ENCODE data around the gene HOXC6.

The HOXC6 gene

DNA sequence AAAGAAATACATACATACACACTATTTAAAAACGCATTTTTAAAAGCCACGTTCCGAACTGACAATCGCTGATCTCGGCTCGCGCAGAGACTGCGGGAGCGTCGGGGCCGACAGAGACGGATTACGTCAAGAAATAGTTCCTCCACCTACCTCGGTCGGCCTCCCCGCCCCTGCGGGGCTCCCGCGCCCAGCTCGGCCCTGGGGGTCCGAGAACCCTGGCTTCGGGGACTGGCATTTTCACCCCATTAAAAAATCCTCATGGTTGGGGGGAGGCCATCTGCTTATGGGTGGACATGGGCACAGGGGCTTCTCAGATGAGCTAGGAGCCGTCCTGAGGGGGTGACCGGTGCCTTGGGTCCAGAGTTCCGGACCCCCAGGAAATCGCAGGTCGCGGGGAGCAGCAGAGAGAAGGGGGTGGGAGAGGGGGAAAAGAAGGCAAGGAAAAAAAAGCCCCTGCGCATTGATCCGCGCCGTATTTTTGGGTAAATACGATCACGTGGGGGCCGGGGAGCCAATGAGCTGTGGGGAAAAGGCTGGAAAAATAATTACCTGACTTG, 28.6 kb upstream of the HOXC6 start:
- in situ Hi-C loops (cut with HindIII; ENCODE audit: low pct_ligation_motif_present, low pct_unique_long_range_greater_than_20kb, low sequenced_read_pairs) = no loop called here
- peak; percentile 89 for DNase-seq

DNA sequence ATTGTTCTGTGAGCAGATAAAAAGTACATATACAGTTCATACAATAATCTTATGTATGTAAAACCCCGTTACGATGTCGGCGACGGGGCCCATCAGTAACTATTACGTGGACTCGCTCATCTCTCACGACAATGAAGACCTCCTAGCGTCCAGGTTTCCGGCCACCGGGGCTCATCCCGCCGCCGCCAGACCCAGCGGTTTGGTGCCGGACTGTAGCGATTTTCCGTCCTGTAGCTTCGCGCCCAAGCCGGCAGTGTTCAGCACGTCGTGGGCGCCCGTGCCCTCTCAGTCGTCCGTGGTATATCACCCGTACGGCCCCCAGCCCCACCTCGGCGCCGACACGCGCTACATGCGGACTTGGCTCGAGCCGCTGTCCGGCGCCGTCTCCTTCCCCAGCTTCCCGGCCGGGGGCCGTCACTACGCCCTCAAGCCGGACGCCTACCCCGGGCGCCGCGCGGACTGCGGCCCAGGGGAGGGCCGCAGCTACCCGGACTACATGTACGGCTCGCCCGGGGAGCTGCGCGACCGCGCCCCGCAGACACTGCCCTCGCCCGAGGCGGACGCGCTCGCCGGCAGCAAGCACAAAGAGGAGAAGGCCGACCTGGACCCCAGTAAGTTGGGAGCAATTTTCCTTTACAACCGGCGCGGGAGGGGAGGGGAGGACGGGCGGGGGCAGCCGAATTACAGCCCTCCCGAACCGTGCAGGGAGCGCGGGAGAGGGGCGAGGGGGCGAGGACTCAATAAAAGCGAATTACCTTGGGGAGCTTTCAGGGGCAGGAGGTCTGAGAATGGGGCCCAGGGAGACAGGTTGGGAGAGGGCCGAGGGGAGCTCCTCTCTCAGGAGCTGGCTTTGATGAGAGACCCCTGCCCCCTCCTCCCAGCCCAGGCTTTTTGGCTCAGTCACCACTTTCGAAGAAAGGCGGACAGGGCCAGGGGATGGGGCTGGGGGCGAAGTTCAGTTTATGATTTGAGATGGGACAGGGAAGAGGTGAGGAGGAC, 27.8 kb upstream of the HOXC6 start, which contains the start of gene HOXC9:
HOXC9 (plus strand) TSS at position 46 of the 999 bp plus-strand sequence; CDS start at position 74, 28 bp downstream.
- in situ Hi-C loops (cut with HindIII; ENCODE audit: low pct_ligation_motif_present, low pct_unique_long_range_greater_than_20kb, low sequenced_read_pairs) = no loop called here
- peak; percentile 51 for DNase-seq

DNA sequence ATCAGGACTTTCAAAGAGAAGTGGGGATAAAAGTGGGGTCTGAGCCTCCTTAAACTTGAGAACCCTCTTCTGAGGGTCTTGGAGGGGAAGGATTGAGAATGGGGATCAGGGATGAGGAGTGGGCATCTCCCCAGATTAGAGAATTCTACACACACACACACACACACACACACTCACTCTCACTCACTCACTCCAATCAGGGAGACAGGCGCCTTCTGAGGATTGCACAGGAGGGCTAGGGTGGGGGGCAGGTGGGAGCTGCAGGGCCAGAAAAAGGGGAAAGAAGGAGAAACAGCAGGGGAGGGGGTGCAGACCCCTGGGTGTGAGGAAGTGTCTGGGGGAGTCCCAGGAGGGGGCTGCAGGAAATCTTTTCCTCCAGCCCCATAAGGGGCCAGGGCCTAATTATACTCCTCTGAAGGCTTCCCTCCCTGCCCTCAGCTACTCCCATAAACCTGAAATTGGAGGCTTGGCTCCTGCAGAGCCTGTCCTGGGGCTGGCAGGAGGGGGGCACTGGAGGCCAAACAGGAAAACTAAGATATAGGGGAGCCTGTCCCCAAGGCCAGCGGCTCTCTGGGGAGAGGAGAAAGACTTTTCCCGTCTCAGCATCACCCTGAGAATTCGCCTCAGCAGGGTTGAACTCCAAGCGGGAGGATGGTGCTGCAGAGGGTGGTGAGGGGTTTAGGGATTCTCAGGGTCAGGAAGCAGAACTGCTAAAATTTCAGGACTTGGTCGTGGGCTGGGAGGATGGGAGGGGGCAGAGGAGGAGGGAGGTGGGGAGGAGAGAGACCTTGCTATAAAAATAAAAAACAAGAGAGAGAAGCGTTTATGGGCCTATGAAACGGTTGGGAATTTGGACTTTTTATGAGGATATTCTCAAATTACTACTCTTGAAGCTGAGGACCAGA, 26.7 kb upstream of the HOXC6 start:
- in situ Hi-C loops (cut with HindIII; ENCODE audit: low pct_ligation_motif_present, low pct_unique_long_range_greater_than_20kb, low sequenced_read_pairs) = no loop called here
- no peak for DNase-seq

DNA sequence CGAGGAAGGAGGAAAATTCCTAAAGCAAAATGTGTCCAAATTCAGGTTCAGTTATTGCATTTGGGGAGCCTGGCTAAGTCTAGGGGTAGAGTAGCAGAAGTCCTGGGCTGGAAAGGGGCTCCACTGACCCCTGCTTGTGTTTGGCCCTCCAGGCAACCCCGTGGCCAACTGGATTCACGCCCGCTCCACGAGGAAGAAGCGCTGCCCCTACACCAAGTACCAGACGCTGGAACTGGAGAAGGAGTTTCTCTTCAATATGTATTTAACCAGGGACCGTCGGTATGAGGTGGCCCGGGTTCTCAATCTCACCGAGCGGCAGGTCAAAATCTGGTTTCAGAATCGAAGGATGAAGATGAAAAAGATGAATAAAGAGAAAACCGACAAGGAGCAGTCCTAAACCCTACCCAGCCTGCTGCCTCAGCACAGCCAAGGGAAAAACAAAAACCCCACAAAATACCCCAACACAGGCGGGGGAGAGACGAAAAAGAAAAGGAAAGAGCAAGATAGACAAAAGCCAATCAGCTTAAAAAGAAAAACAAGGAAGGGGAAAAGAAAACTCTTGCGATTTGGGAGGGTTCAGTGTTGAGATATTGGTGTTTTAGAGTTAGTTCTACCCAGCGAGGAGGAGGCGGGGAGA, 25.8 kb upstream of the HOXC6 start:
- in situ Hi-C loops (cut with HindIII; ENCODE audit: low pct_ligation_motif_present, low pct_unique_long_range_greater_than_20kb, low sequenced_read_pairs) = no loop called here
- DNase-seq = no peak

DNA sequence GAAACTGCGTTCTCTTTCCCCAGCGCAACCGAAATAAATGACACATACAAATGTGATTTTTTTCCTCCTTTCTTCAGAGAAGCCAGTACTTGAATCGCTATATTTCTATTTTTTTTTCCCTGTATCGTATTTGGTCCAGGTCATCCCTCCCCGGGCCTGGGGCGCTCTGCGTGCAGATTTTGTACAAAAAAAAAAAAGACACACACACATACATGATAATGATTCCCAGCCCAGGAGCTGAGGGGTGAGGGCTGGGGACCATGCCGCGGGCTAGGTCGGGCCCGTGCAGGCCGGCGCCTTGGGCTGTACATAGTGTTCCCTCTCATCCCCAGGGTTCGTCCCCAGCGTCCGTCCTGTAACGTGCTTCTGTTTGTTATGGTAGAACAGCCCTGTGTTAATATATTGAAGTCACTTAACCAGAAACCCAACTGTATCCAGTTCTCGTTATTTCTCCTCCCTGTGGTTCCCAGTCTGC, 25.3 kb upstream of the HOXC6 start:
- in situ Hi-C loops (cut with HindIII; ENCODE audit: low pct_ligation_motif_present, low pct_unique_long_range_greater_than_20kb, low sequenced_read_pairs) = no loop called here
- no peak for DNase-seq

DNA sequence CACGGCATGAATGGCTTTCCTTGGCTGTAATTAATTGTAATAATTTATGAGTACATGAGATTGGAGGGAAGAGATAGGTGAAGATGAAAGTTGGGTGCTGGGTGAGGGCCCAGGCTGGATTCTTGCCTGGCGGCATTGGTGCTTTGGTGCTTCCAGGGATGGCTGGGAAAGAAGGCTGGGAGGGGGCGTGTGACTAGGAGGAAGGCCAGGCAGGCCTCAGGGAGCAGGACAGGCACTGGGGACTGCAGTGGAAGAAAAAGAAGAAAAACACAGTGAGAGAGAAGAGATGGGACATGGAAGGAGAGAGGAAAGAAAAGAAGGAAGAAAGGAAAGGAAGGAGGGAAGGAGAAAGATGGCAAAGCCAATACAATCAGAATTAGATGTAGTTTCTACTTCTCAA, 24.6 kb upstream of the HOXC6 start:
- no peak for DNase-seq
- in situ Hi-C loops (cut with HindIII; ENCODE audit: low pct_ligation_motif_present, low pct_unique_long_range_greater_than_20kb, low sequenced_read_pairs) = no loop called here

DNA sequence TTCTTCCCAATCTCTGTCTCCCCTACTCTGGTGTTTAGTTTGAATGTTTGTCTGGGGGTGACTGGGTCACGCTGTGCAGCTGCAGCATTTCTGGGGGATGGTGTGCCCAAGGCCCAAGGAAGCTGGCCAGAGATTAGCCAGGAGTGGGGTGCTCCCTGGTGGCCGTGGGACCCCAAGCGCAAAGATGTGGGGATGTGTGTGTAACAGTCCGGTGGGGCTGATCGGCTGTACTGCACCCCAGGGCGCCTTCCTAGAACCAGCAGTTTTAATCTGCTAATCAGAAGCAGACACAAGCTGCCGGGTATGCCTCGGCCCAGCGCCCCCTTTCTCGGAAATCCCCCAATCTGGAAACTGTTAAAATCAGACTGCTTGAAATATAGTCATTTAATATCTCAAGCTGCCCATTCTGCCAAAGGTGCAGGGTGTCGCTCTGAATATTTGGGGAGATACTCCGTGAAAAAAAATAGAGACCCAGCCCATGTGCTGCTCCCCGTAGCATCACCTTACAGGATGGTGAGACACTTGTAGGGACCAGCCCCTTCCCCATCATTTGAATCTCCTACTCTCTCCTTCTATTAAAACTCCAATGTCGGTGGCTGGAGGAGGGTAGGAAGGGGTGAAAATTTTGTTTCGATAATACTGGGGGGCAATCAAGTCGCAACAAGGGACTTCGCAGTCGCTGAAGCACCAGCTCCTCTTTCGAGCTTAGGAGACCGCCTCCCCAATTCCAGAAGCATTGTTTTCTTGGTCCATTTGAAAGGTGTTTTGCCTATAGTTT, 24.0 kb upstream of the HOXC6 start:
- in situ Hi-C loops (cut with HindIII; ENCODE audit: low pct_ligation_motif_present, low pct_unique_long_range_greater_than_20kb, low sequenced_read_pairs) = no loop called here
- peak; percentile 32 for DNase-seq

DNA sequence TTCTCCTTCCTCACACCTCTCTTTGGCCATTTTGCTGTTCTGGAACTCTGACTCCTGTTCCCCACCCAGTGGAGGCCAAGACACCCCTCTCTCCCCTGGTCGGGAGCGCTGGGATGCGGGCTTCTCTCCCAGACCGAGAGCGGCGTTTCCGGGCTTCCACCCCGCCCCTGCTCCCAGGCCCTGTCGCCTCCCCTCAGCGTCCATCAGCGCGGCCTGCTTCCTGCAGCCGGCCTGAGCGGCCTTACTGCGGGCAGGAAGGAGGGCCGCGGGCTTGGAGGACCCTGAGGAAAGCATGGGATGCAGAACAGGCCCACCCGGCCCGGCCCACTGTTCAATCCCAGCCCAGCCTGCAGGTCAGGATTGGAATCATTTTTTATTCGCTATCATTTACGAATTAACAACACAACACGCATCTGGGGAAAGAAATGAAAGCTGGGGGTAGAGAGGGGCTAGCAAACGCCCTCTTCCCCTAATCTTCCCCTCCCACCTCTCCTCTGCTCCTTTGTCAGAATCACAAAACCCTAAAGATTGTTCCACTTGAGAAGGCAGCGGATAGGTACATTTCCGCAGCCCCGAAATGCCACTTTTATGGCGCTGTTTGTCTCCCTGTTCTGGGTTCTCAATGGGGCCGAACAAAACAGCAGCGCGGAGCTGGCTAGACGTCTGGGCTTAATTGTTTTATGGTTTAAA, 23.3 kb upstream of the HOXC6 start:
- in situ Hi-C loops (cut with HindIII; ENCODE audit: low pct_ligation_motif_present, low pct_unique_long_range_greater_than_20kb, low sequenced_read_pairs) = no loop called here
- no peak for DNase-seq

DNA sequence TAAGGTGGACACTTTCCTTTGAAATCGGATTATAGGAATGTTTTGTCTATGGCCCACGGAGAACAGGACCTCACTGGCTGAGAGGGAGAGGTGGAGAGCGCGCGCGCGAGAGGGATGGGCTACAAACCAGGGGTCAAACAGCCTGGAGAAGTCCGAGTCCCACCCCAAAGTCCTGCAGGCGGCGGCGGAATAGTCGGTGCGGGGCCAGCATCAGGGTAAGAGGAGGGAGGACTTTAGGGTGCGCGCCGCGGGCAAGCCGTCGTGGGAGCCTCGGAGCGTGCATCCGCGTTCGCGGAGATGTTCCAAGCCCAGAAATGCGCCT, 22.7 kb upstream of the HOXC6 start:
- in situ Hi-C loops (cut with HindIII; ENCODE audit: low pct_ligation_motif_present, low pct_unique_long_range_greater_than_20kb, low sequenced_read_pairs) = no loop called here

DNA sequence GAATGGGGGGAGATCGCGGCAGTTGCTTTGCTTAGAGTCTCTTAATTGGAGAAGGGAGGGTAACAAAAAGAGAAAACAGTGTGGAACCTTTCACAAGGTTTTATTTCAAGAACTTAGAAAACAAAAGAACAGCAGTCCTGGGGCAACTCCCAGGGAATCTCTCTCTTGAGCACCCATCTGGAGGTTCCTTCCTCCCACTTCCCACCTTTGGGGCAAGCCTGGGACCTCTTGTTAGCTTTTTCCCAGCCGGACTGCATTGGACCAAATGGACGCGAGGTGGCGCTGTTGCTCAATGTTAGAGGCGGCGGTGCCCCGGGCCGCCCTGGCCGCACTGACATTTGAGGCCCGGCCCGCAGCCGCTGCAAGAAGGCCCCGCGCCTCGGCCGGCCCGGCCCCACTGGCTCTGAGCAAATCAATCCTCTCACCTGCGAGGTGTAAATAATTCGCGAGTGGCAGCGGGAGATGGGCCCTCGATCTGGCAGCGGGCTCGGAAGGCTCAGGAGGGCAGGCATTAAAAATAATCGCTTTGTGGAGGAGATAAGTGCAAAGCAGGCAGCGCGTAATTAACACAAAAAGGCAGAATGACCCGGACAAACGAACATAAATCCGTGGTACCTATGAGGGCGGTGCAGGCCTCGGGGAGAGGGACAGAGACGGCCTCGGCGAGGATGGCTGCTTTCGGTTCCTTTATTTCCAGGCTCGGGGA, 22.2 kb upstream of the HOXC6 start:
- DNase-seq = peak; percentile 89
- in situ Hi-C loops (cut with HindIII; ENCODE audit: low pct_ligation_motif_present, low pct_unique_long_range_greater_than_20kb, low sequenced_read_pairs) = no loop called here

More for the DNA sequence above, 22.7 kb upstream of the HOXC6 start:
- DNase-seq = no peak

DNA sequence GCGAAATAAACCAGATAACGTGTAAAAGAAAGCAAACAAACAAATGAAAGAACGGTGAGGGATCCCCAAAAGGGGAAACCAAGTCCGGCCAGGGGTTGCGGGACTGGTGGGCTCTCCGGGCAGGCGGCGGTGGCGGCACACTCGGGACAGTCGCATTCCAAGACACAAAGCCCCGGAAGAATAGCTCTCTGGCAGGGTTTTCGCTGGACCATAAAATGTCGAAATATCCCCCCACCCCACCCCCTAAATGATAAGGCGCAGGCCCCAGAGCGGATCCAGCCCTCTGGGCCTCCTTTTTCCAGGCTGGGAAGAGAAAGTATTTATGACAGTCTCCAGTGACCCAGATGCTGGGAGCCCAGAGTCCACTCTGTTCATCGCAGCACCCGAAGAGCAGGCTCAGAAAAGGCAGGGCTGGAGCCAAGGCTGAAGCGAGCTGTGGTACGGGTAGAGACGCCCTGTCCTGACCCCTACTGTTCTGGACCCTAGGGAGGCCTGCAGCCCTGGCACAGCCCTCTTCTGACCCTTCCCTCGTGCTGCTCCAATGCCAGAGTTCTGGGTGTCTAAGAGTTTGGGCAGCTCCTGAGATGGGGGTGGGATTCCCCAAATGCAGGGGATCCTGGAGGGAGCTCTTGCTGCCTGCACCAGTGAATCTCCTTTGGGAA, 21.6 kb upstream of the HOXC6 start:
- no peak for DNase-seq
- in situ Hi-C loops (cut with HindIII; ENCODE audit: low pct_ligation_motif_present, low pct_unique_long_range_greater_than_20kb, low sequenced_read_pairs) = no loop called here

DNA sequence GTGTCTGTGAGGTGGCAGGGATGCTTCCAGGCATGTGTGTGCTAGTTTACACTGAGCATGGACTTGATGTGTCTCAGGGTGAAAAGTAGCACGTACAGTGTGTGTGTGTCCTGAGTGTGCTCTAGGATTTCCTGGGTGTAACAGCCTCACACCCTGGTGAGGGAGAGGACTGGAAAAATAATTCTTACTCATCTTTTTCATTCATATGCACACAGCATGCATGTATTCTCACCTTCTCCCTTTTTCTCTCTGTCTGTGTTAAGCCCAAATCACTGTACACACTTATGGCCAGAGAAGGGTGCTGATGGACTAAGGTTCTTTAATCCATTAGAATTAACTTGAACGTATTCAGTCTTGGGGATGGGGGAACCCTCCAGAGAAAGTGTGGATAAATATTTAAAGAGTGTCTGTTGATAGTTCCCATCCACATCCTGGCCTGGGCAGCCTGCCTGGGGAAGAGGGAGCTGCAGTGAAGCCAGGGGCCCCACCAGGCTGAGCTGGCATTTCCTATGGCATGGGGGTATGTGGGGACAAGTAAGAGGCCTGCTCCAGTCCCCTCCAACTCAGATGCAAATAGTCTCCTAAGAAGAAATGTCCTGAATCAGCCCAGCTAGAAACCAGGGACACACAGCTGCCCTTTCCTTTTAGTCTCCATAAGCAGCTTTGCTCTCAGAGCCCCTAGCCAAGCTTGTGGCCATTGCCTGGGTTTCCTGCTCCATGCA, 20.5 kb upstream of the HOXC6 start:
- in situ Hi-C loops (cut with HindIII; ENCODE audit: low pct_ligation_motif_present, low pct_unique_long_range_greater_than_20kb, low sequenced_read_pairs) = no loop called here
- DNase-seq = no peak

DNA sequence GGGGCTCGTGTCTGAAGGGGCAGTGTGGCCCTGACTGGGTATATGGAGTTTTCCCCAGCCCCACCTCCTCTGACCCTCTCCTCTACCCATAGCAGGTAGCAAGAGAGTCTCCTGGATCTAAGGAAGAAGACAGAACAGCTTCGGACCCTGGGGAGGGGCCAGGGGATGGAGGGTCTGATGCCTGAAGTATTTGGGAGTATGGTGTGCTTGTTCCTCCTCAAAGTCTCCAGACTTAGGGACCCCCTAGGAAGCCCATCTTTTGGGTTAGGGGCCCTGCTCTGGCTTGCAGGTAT, 20.0 kb upstream of the HOXC6 start:
- in situ Hi-C loops (cut with HindIII; ENCODE audit: low pct_ligation_motif_present, low pct_unique_long_range_greater_than_20kb, low sequenced_read_pairs) = no loop called here

DNA sequence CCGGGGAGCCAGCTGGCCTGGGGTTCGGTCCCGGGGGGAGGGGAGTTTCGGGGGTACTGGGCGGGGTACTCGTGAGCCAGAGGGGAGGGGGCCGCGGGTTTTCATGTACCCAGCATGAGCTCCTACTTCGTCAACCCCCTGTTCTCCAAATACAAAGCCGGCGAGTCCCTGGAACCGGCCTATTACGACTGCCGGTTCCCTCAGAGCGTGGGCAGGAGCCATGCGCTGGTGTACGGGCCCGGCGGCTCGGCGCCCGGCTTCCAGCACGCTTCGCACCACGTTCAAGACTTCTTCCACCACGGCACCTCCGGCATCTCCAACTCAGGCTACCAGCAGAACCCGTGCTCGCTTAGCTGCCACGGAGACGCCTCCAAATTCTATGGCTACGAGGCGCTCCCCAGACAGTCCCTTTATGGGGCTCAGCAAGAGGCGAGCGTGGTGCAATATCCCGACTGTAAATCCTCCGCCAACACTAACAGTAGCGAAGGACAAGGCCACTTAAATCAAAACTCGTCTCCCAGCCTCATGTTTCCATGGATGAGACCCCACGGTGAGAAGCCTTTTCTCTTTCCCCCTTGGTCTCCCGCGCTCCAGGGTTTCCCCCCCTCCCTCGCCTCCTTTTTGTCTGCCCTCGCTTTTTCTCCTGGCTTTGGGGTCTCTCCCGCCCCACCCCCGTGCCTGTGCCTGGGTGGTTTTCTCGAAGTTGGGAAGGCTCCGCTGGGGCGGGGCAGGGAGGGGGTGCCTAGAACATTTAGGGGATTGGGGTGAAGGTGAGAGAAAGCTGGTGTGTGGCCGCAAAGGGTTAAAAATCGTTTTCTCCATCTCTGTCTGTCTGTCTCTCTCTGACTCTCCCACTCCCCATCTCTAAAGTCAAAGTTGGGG, 18.8 kb upstream of the HOXC6 start:
- DNase-seq = peak; percentile 37
- in situ Hi-C loops (cut with HindIII; ENCODE audit: low pct_ligation_motif_present, low pct_unique_long_range_greater_than_20kb, low sequenced_read_pairs) = no loop called here

More for the DNA sequence above, 20.0 kb upstream of the HOXC6 start:
- DNase-seq = no peak
